Measurements from ENCODE around the gene GNE.
A peak's percentile ranks its signal among the peaks of the same experiment; 100 is the strongest.

GNE gene

DNA sequence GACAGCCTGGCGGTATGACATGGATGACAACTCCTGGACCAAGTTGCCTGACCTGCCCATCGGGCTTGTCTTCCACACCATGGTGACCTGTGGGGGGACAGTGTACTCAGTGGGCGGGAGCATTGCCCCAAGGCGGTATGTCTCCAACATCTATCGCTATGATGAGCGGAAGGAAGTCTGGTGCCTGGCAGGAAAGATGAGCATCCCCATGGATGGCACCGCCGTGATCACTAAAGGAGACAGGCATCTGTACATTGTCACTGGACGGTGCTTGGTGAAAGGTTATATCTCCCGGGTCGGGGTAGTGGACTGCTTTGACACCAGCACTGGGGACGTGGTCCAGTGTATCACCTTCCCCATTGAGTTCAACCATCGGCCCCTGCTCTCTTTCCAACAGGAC, 87.7 kb downstream of the GNE start:
- no peak for DNase-seq (ENCODE audit: low read depth in 2 of 2, low spot score in 1 of 2)

GRCh38 chr9:36169708-36170107, 88.5 kb downstream of the GNE start:
- no peak for DNase-seq (ENCODE audit: low read depth in 2 of 2, low spot score in 1 of 2)

DNA sequence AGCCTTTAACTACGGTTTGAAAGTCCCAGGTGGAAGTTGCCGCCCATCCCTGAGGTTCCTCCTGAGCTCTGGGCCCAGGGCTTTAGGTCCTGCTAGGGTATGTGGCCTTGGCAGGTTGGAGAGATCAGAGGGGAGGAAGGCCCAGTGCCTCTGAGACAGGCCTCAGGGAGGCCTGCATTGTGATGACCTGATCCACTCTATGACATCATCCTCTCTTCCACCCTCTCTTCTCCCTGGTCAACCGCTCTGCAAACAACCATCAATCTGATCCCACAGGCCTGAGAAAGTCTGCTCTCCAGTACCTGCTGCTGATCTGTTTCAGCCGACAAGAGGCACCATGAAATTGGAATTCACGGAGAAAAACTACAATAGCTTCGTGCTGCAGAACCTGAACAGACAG, 89.1 kb downstream of the GNE start, which contains the start of gene CCIN:
CCIN (plus strand) TSS at position 223 of the 400 bp plus-strand sequence; CDS start at position 338, 115 bp downstream.
- DNase-seq (ENCODE audit: low read depth in 2 of 2, low spot score in 1 of 2) = no peak

GRCh38 chr9:36166168-36166927, 91.9 kb downstream of the GNE start:
- peak; percentile 54 to 70 for DNase-seq (ENCODE audit: low read depth in 2 of 2, low spot score in 1 of 2)

DNA sequence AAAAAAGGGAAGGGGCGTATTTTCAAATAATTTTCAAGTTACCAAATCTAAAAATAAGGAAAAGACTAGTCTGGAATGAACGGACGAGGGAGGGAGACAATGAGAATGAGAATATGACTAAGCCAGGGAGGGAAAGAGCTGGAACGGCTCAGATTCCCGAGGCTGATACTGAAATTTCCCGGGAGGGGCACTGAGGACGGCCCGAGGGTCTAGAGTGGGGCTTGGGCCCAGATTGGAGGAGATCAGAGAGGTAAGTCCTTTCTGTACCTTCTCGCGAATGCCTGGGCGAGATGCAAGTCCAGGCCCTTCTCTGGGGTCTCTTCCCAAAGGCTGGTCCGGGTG, 92.5 kb downstream of the GNE start:
- no peak for DNase-seq (ENCODE audit: low read depth in 2 of 2, low spot score in 1 of 2)

DNA sequence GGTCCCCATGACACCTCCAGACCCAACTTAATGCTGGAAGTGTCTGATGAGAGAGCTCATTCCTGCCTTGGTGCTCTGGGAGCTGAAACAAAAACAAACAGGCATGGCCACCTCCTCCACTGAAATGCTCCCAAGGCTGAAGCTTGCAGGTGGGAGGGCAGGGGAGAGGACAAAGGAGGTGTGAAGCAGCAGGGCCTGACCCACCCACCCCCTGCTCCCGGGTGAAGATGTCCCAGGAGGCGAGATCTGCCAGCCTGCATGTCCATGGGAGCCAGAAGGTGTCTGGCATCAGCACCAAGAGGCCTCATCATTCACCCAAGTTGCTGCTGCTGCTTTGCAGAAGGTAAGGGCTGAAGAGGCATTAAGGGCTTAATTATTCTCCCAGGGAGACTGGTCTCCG, 93.3 kb downstream of the GNE start:
- no peak for DNase-seq (ENCODE audit: low read depth in 2 of 2, low spot score in 1 of 2)

Data from stimulated activated CD8-positive, alpha-beta memory T cell treated with anti-CD3 and anti-CD28 coated beads, Interleukin-4, amount 100 ng/mL, for 4 hours (primary cell).